Activated T-cell treated with anti-CD3 and anti-CD28 coated beads for 4 hours (primary cell): ENCODE measurements around the gene MYH6.
"Not testable (repeated sequence)": the region's sequence is repeated elsewhere in the genome, so short reads cannot be mapped to it uniquely, and the experiment has no call there.

ENCODE experiments used
- DNase-seq: peaks from one replicate; pipeline ENCODE4 v3.0.0-alpha.2; 2020

The MYH6 gene

DNA sequence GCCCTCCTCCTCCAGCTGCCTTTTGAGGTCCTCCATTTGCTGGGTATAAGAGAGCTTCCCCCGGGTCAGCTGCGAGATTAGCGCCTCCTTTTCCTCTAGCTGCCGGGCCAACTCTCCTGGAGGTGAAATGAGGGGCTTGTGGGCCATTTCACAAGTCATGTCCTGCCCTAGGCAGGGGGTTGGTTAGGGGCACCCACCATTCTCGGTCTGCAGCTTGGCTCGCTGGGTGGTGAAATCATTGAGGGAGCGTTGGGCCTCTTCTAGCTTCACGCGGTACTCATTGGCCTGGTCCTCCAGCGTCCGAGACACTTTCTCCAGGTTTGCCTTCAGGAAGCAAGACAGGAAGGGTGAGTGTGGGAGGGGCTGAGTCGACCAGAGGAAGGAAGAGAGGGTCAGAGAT lies 18.7 kb downstream of the MYH6 start:
- no peak for DNase-seq

GRCh38 chr14:23388996-23389395 lies 19.1 kb downstream of the MYH6 start:
- DNase-seq: no peak

- DNase-seq: no peak
These were observed 19.9 kb downstream of the MYH6 start for GRCh38 chr14:23387916-23388882.

DNA sequence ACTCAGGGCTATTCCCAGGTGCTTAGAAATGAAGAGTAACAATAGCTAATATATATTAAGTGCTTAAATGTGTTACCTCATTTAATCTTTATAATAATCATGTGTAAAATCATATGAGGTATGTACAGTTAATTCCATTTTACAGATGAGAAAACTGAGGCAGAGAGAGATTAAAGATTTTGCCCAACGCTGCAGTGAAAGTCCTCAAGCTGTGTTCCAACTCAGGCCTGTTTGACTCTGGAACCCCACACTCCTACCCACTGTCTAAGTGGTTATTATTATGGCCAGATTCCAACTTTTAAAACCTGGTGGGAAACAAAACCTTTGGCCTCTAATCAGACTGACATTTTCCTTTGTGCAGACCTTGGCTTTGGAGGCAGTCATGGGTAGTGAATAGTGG lies 21.1 kb downstream of the MYH6 start:
- DNase-seq: no peak

DNA sequence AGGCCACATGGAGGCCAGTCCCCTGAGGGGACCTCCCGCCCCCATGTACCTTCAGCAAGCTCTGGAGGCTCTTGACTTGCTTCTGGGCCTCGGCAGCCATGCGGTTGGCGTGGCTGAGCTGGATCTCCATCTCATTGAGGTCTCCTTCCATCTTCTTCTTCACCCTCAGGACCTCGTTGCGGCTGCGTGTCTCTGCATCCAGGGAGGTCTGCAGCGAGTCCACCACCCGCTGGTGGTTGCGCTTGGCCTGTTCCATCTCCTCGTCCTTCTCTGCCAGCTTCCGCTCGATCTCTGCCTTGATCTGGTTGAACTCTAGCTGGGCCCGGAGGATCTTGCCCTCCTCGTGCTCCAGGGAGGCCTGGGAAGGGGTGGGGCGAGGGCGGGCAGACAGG lies 21.8 kb downstream of the MYH6 start:
- DNase-seq: not testable (repeated sequence)

DNA sequence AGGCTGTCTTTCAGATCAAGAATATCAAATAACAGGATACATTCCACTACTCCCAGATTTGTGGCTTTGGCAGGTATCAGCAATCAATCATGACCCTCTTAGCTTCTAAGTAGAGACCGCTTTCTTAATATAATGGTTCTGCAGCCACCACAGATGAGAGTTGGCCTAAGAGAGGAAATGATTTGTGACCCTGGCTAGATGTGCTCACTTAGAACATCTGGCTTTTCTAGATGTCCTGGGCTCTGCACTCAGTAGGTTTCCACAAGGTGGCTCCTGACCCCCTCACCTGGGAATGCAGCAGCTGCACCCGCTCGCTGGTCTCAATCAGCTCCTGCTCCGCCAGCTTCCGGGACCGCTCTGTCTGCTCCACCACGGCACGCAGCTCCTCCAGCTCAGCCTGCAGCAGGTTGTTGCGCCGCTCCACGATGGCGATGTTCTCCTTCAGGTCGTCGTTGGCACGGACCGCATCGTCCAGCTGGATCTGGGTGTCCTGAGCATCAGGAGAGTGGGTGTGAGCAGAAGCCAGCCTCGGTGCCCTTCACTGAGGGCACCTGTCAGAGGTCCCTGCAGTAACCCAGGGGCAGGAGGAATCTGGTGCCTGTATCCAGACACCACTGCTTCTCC lies 22.3 kb downstream of the MYH6 start:
- no peak for DNase-seq

DNA sequence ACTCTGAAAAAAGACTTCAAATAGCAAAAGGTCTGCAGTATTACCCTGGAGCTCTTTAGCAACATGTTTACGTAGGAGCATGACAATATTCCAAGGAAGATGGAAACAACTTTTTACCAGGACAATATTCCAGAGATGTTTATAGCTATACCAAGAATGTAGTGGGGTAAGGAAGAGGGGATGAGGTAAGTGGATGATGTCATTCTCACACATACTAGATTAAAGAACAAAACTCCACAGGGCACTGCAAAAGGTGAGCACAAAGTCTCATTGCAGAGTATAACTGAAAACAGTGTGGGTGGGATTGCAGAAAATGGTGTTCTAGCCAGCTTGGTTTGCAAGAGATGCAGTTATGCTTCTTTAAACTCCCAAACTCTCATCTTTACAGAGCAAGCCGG lies 22.8 kb downstream of the MYH6 start:
- DNase-seq: no peak

DNA sequence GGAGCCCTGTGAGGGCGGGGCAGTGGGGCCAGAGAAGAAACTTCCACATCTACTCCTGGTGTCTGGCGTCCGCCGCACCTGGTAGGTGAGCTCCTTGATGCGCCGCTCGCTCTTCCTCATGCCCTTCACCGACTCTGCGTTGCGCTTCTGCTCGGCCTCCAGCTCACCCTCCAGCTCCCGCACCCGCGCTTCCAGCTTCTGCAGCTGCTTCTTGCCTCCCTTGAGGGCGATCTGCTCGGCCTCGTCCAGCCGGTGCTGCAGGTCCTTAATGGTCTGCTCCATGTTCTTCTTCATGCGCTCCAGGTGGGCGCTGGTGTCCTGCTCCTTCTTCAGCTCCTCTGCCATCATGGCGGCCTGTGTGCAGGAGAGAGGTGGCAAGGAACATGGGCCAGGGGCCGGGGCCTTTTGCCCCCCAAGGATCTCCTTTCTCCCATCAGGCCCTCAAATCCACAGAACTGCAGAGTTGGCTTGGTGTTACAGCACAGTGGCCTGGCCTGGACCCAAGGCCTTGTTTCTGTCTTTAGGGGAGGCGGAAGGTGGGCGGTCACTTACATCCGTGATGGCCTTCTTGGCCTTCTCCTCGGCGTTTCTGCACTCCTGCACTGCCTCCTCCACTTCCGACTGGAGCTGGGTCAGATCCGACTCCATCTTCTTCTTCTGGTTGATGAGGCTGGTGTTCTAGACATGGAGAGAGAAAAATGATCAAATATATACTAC lies 23.6 kb downstream of the MYH6 start:
- DNase-seq: no peak

- no peak for DNase-seq
These were observed 25.2 kb downstream of the MYH6 start for GRCh38 chr14:23382731-23383440.

DNA sequence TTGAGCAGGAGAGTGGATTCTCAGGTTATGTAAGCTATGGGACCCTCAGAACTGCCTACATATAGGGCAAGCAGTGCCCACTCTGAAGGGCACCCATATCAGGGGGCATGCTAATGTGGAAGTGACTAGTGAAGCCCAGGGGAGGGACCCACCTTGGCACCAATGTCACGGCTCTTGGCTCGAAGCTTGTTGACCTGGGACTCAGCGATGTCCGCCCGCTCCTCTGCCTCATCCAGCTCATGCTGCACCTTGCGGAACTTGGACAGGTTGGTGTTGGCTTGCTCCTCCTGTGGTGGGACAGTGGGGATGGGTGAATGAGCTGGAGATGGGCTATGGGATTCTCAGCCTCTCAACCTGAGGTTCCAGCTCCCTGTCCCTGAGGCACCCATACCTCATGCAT lies 25.8 kb downstream of the MYH6 start:
- DNase-seq: no peak

DNA sequence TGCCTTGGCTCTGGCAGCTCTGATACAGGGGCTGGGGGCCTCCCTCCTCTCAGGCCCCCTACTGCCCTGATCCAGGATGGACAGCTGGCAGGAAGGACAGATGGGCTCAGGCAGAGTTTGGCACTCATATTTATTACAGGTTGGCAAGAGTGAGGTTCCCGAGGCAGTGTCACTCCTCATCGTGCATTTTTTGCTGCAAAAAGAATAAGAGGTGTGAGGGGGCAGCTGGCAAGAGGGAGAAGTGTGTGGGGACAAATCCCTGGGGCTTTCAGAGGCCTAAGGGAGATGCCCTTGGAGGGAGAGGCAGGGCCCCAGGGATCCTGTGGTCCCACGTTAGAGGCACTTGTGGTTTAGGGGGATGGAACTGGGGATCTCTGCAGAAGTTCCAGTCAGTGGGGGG lies 26.2 kb downstream of the MYH6 start:
- DNase-seq: no peak

DNA sequence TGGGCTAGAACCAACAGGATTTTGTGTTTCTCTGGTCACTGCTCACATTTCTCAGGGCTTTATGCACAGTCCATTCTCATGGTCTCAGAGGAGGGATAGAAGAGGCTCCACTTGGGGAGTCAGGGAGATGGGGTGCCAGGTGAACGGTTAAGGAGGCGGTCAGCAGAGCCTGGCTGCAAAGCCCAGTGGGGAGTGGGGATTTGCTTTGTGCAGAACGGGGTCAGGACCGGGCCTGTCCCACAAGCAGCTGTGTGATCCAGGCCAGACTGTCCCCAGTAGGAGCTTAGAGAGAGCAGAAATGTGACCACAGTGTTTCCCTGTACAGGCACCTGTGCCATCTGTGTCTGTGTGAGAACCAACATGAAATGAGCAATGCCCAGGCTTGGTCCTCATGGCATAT lies 27.1 kb downstream of the MYH6 start:
- DNase-seq: no peak

- DNase-seq: no peak
These were observed 27.7 kb downstream of the MYH6 start for GRCh38 chr14:23380197-23380914.

DNA sequence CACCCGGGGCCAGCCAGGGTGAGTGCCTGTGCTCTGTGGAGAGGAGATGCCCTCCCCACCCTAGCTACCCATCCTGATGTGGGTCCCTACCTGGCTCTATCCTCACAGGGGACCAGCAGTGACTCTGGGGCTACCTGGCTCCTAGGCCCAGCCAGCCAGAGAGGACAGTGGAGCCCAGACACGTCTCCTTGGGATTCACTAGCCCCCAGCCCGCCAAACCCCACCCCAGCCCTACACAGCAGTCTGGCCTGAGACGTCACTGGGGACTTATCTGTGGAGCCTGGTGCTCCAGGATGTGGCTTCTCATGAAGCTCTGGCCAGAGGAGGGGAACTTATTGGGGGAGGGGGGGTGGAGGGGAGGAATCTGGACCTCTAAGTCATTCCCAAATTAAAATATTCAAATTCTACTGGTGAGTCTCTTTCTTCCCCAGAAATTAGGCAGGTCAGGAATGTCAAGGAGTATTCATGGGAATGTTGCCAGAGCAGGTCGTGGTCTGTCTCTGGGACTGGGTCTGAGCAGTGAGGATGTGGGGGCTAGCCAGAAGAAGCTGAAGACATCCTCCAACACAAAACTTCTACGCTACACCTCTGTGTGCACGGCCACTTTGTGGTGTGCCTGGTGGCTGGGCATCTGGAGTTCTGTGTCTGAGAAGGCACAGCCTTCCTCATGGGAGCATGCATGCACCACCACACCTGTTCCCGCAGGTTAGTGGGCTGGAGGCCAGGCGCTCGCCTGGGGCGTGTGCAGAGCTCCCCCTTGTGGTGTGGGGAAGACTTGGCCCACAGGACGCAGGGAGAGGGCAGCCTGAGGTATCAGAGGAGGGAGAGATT lies 28.5 kb downstream of the MYH6 start:
- peak; percentile 56 for DNase-seq

GRCh38 chr14:23378612-23379220 lies 29.4 kb downstream of the MYH6 start:
- no peak for DNase-seq

DNA sequence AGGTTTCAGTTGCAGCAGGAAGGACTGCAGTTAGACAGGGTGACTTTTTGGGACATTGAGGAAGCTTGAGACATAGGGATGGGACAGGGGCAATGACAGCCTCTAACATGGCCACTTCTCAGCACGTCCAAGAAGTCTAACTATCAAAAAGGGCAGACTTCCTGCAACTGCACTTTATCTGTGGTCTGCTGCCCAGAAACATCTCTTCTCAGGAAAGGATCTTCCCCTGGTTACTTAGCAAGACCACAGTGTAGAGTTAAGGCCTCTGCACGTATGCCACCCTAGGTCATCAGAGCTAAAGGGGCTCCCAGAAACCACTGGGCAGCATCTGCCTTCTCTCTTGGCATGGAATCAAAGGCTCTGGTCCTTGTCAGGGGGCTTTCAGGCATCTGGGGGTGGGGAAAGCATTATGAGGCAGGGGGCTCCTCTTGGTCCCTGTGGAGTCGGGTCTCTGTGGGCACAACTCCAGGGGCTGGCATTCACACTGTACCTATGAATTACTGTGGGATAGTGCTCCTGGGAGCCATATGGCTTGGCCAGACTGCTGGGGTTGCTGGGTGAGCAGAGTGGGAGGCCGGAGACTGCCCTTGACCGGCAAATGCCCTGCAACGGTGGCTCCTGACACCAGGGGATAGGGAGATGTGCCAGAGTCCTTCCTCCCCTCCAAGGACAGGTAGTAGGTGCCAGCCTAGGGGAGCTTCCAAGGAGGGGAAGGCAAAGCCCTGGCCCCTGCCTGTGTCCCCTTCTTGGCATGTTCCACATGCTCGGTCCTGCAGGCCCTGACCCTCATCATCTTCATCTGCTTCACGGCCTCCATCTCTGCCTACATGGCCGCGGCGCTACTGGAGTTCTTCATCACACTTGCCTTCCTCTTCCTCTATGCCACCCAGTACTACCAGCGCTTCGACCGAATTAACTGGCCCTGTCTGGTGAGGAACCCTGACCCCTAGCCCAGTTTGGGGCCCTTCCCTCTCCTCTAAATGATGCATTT lies 30.2 kb downstream of the MYH6 start:
- DNase-seq: no peak

- no peak for DNase-seq
These were observed 30.9 kb downstream of the MYH6 start for GRCh38 chr14:23377198-23377550.

- DNase-seq: no peak
These were observed 31.4 kb downstream of the MYH6 start, which contains the start of gene CMTM5 for GRCh38 chr14:23376482-23377197. Gene CMTM5 (plus strand): TSS chr14:23377046. CDS start chr14:23377252, 206 bp downstream.
